Ascending aorta (tissue), 2 donors: ENCODE measurements around the gene FOXL3. TPM values are rescaled to one million over a fixed set of nuclear protein-coding genes. Genes with fewer than 3 reads are reported as not detected.

Experiments
- DNase-seq, 2 donors: peaks; one replicate each; pipeline ENCODE4 v3.0.0-alpha.2; 2019; ENCODE audit warnings: low spot score in 2 of 2
- H3K27ac ChIP-seq, 2 donors: fragments of 200-600 bp; sonication (generic); one replicate each; pipeline ENCODE4 v1.5.1; 2016 to 2017; ENCODE audit warnings: mild to moderate bottlenecking in 1 of 2
- H3K27me3 ChIP-seq: fragments of 200-600 bp; sonication (generic); one replicate; pipeline ENCODE4 v1.5.1; 2017
- H3K36me3 ChIP-seq, 2 donors: fragments of 200-600 bp; sonication (generic); one replicate each; pipeline ENCODE4 v1.5.1; 2016
- H3K4me1 ChIP-seq, 2 donors: fragments of 200-600 bp; sonication (generic); one replicate each; pipeline ENCODE4 v1.5.1; 2016 to 2017; ENCODE audit warnings: mild to moderate bottlenecking in 1 of 2
- H3K4me3 ChIP-seq, 2 donors: fragments of 200-600 bp; sonication (generic); one replicate each; pipeline ENCODE4 v1.5.1; 2016 to 2017; ENCODE audit warnings: mild to moderate bottlenecking in 1 of 2
- H3K9me3 ChIP-seq, 2 donors: fragments of 200-600 bp; sonication (generic); one replicate each; pipeline ENCODE4 v1.5.1; 2016
- intact Hi-C: fragments of 100-400 bp; cut with DNase I; formaldehyde crosslinking; loops from one replicate; pipeline ENCODE4 v1.15.1; 2023
- total RNA-seq: library from RNA; depleted of rRNA; stranded (reverse); fragments of >200 nt; gene quantifications from one replicate; pipeline ENCODE4 v1.1.0, GENCODE V29; 2016
- TF ChIP-seq, protein P1 (sequence below), 3 experiments: fragments of 200-600 bp in 2 of 3; fragments of 450-650 bp in 1 of 3; sonication (generic) in 2 of 3; IDR thresholded peaks; one replicate each; pipeline ENCODE4 v1.5.1; 2016 to 2019; ENCODE audit warnings: antibody characterized with exemption in 3 of 3, mild to moderate bottlenecking in 1 of 3, moderate library complexity in 1 of 3

Gene FOXL3
- total RNA-seq, 1 donor from 2014 or later = not detected

DNA sequence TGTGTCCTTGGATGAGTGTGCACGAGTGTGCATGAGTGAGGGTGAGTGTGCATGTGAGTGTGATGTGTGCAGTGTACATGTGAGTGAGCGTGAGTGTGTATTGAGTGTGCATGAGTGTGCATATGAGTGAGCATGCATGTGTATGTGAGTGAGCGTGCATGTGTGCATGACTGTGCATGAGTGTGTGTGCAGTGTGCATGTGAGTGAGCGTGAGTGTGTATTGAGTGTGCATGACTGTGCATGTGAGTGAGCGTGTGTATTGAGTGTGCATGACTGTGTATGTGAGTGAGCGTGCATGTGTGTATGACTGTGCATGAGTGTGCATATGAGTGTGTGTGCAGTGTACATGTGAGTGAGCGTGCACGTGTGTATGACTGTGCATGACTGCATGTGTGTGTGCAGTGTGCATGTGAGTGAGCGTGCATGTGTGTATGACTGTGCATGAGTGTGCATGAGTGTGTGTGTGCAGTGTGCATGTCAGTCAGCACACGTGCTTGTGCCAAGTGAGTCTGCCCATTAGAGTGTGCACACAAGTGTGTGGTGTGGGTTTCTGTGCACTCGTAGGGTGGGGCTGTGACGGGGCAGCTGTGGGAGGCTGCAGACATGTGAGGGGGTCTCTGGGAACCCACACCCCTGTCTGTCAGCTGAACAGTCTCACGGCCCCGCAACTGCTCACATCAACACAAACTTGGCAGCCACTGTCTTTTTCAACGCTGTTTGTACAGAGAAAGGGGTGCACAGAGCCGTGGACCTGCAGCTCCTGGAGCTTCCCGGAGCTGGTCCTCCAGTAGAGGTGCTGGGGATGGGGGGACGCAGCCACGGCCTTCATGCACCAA is 14.8 kb downstream of the FOXL3 start:
- no peaks in the 10 kb centered on the region for H3K4me1 ChIP-seq
- TF ChIP-seq, protein P1, sequence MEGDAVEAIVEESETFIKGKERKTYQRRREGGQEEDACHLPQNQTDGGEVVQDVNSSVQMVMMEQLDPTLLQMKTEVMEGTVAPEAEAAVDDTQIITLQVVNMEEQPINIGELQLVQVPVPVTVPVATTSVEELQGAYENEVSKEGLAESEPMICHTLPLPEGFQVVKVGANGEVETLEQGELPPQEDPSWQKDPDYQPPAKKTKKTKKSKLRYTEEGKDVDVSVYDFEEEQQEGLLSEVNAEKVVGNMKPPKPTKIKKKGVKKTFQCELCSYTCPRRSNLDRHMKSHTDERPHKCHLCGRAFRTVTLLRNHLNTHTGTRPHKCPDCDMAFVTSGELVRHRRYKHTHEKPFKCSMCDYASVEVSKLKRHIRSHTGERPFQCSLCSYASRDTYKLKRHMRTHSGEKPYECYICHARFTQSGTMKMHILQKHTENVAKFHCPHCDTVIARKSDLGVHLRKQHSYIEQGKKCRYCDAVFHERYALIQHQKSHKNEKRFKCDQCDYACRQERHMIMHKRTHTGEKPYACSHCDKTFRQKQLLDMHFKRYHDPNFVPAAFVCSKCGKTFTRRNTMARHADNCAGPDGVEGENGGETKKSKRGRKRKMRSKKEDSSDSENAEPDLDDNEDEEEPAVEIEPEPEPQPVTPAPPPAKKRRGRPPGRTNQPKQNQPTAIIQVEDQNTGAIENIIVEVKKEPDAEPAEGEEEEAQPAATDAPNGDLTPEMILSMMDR (IDR thresholded peaks at IDR 0.05) = no peak
- H3K36me3 ChIP-seq = no peaks in the 10 kb centered on the region
- H3K27me3 ChIP-seq = no peaks in the 10 kb centered on the region
- no peaks in the 10 kb centered on the region for H3K9me3 ChIP-seq
- intact Hi-C loops = no loop called here
- H3K4me3 ChIP-seq = no peak overlapping the region
- no peak overlapping the region for H3K27ac ChIP-seq
- no peak for DNase-seq

DNA sequence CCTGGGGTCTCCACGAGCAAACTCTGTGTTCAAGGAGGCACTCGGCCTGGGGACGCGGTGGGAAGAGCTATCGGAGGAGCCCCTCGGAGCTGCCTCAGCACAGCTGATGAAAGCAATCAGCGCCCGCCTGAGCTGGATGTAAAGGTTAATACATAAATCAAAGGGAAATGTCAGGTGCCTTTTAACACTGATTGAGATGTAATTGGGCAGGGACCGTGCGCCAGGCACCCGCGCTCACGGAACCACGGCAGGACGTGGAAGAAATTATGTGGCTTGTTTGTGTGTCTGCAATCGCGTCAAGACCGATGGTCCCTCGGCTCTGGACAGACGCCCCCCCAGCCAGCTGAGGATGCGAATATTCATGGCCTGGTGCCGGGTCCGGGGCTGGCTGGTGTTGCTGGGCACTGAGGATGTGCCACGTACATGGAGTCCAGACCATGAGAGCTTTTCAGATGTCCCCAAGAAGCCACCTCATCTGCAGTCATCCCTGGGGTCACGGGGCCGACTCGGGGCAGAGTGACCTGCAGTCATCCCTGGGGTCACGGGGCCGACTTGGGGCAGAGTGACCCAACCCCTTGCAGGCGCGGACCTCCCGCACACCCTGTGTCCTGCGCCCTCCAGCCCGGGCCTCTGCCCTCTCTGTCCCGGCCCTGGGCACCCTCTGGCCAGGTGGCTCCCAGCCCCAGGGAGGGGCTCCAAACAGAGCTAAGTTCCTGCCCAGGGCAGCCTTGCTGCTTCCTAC is 15.6 kb downstream of the FOXL3 start:
- intact Hi-C loops = no loop called here
- Histone ChIP-seq H3K27me3 (no peaks in the 10 kb centered on the region), H3K9me3 (no peaks in the 10 kb centered on the region), H3K4me3 (no peak overlapping the region), H3K4me1 (no peaks in the 10 kb centered on the region), H3K36me3 (no peaks in the 10 kb centered on the region), H3K27ac (no peak overlapping the region)
- no peak for DNase-seq
- TF ChIP-seq, protein P1 (IDR thresholded peaks at IDR 0.05) = no peak

DNA sequence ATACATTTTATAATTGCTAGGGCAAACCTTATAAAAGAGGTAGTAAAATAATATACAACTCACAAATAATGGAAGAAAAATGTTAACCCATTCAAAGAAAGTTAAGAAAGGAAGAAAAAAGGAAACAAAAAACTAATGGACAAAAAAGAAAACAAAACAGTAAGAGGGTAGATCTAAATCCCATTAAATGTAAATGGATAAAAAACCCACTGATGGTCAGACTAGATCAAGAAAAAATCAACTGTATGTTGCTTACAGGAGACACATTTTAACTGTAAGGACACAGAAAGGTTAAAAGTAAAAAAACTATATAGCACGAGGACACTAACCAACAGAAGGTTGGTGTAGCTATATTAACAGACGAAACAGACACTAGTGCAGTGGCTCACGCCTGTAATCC is 18.0 kb downstream of the FOXL3 start:
- Histone ChIP-seq H3K27me3 (no peaks in the 10 kb centered on the region), H3K9me3 (no peaks in the 10 kb centered on the region), H3K4me1 (no peaks in the 10 kb centered on the region), H3K4me3 (no peak overlapping the region), H3K27ac (no peak overlapping the region), H3K36me3 (no peaks in the 10 kb centered on the region)
- intact Hi-C loops = no loop called here
- TF ChIP-seq, protein P1 (IDR thresholded peaks at IDR 0.05) = no peak
- no peak for DNase-seq

DNA sequence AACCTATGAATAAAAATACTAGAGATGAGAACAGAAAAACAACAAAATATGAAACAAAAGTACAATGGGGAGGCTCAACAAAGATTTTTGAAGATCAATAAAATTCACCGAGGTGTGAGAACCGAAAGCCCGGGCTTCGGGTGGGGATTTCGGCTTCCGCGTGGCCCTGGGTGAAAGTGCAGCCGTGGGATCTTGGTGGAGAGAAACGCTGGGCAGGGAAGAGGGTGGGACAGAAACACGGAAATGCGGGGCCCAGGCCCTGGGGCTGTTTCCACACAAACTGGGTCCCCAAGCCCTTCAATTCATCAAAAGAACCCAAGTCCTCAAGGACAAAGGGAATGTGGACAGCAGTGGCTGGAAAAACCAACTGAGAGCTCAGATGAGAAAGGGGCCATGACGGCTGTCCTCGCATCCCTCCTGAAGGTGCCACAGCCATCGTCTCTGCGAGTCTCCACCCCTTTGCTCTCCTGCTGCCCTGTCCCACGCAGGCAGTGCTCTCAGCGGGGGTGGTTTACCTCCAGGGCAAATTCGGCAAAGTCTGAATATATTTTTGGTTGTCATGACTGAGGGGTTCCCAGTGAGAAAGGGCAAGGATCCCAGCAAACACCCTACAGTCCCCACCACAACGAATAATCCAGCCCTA is 19.7 kb downstream of the FOXL3 start:
- no peak overlapping the region for H3K4me3 ChIP-seq
- TF ChIP-seq, protein P1 (IDR thresholded peaks at IDR 0.05) = no peak
- H3K27ac ChIP-seq = no peak overlapping the region
- H3K4me1 ChIP-seq = no peaks in the 10 kb centered on the region
- intact Hi-C loops = no loop called here
- H3K36me3 ChIP-seq = no peaks in the 10 kb centered on the region
- no peaks in the 10 kb centered on the region for H3K27me3 ChIP-seq
- H3K9me3 ChIP-seq = no peaks in the 10 kb centered on the region
- no peak for DNase-seq

DNA sequence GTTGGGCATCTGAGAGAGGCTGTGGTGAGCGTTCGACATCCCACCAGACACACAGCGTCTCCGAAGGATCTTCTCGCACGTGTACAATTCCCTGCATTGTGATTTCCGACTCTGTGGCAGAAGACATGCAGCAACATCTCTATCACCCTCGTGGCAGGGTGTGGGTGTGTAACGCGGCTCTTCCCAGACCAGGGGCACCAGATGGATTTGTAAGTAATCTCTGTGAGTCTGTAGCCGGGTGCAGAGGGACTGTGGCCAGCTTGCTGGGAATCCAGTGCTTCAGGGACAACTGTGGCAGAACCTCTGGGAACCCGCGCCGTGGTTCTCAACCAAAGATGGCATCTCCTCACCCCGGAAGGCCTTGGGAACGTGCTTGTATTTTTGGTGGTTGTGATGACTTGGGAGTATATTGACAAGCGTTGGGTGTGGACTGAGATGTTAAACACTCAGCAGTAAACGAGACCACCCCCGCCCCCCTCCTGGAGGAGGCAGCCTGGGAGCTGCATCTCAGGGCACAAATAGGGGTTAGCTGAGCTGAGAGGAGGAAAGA is 21.2 kb downstream of the FOXL3 start:
- intact Hi-C loops = no loop called here
- H3K4me1 ChIP-seq = no peaks in the 10 kb centered on the region
- DNase-seq = no peak
- no peaks in the 10 kb centered on the region for H3K36me3 ChIP-seq
- TF ChIP-seq, protein P1 (IDR thresholded peaks at IDR 0.05) = no peak
- no peaks in the 10 kb centered on the region for H3K27me3 ChIP-seq
- H3K27ac ChIP-seq = no peak overlapping the region
- no peak overlapping the region for H3K4me3 ChIP-seq
- no peaks in the 10 kb centered on the region for H3K9me3 ChIP-seq
